Esophagus (tissue), 2 donors: ENCODE results near the gene ABTB2. TPM values are rescaled to one million over a fixed set of nuclear protein-coding genes. Genes with fewer than 3 reads are reported as not detected.

ENCODE experiments used
- H3K27ac ChIP-seq, 2 donors: one replicate each; pipeline ENCODE4 v1.5.1; 2013; ENCODE audit warnings: low read depth in 2 of 2, mild to moderate bottlenecking in 2 of 2, inconsistent platforms in 1 of 2, low read length in 1 of 2, moderate library complexity in 1 of 2
- H3K27me3 ChIP-seq, 2 donors: one replicate each; pipeline ENCODE4 v1.6.1; 2013; ENCODE audit warnings: low read length in 2 of 2, control low read depth in 1 of 2, mild to moderate bottlenecking in 1 of 2; ENCODE audit not compliant: insufficient read depth in 2 of 2, control insufficient read depth in 1 of 2
- H3K36me3 ChIP-seq, 2 donors: one replicate each; pipeline ENCODE4 v1.6.1; 2013; ENCODE audit warnings: low read length in 1 of 2; ENCODE audit not compliant: control insufficient read depth in 2 of 2, insufficient read depth in 2 of 2
- H3K4me1 ChIP-seq, 2 donors: one replicate each; pipeline ENCODE4 v1.6.1; 2013; ENCODE audit warnings: low read length in 1 of 2; ENCODE audit not compliant: control insufficient read depth in 2 of 2, insufficient read depth in 2 of 2
- H3K4me3 ChIP-seq, 2 donors: one replicate each; pipeline ENCODE4 v1.5.1; 2013; ENCODE audit warnings: low read length in 2 of 2, mild to moderate bottlenecking in 2 of 2, low read depth in 1 of 2, moderate library complexity in 1 of 2
- H3K9me3 ChIP-seq, 2 donors: one replicate each; pipeline ENCODE4 v1.6.1; 2013; ENCODE audit warnings: mild to moderate bottlenecking in 2 of 2, low read depth in 1 of 2, low read length in 1 of 2, moderate library complexity in 1 of 2; ENCODE audit not compliant: control insufficient read depth in 2 of 2, insufficient read depth in 1 of 2
- WGBS, 2 donors: extraction: QIAGEN DNeasy Blood & Tissue Kit; methylation state at CpG; one replicate each; pipeline ENCODE4 v1.1.7; 2013; 5-methylcytosine and 5-hydroxymethylcytosine counted together
- polyA plus RNA-seq, 2 donors: library from polyadenylated mRNA; stranded (reverse); fragments of 200-250 nt; gene quantifications; one replicate each; pipeline ENCODE4 v1.2.3, GENCODE V29; 2013
- donor health status: healthy with polysubstance abuse.
- donor health status: Bipolar disorder and iron deficiency.

Gene ABTB2
- polyA plus RNA-seq, 2 donors, result 3.2 to 4.3 TPM

DNA sequence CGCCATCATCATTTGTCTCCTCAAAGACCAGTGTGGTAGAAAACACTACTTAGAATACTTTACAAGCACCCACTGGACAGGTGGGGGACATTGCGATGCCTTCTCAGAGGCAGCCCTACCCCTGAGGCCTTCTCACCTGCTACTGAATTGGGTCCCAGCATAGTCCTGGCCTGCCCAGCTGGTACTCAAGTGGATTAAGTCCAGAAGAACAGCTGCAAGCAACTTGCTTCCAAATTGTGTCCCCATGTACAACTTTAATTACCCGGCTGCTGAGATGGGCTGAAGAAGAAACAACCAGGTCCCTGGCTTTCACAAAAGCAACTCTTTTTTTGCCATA lies 12.3 kb downstream of the ABTB2 start:
- no peak overlapping the region for H3K4me3 ChIP-seq
- no peaks in the 10 kb centered on the region for H3K36me3 ChIP-seq
- WGBS, 2 donors, result 92 to 93% methylated on average over 3 of the region's 3 CpGs
- H3K27ac ChIP-seq, result peak overlapping the region in 1 of 2 donors; percentile 23
- H3K9me3 ChIP-seq, result no peaks in the 10 kb centered on the region
- H3K4me1 ChIP-seq, result peaks cover 2% of the 10 kb centered on the region in 2 donors
- no peaks in the 10 kb centered on the region for H3K27me3 ChIP-seq

DNA sequence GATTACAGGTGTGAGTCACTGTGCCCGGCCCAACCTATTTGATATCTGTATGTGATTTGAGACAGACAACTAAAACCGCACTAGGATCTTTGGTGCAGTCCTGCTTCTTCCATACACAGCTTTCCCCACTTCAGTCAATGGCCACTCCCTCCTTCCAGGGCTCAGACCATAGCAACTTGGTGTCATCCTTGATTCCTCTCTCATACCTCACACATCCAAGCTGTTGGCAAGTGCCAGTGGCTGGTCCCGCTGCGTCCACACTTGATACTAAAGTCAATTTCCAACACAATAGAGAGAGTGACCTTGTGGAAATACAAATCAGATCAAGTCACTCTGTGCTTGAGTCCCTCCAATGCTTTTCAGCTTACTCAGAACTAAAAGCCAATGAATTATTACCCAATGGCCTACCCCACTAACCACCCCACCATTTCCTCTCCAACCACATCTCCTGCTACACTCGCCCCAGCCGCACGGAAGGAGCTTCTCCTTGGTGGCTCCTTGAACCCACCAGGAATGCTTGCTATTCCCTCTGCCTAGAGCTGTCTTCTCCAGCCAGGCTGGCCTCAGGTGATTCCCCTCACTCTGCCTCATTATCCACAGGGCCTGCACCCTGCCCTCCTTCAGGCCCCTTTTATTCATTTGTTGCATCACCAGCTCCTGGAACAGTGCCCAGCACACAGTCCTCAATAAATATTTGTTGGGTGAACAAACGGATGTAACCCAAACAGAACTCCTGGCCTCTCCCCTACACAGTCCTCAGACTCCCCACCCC lies 12.9 kb downstream of the ABTB2 start:
- 76 to 77% methylated on average over 8 of the region's 8 CpGs for WGBS, 2 donors
- no peaks in the 10 kb centered on the region for H3K9me3 ChIP-seq
- H3K27ac ChIP-seq, result peak overlapping the region in 1 of 2 donors; percentile 23
- H3K27me3 ChIP-seq, result no peaks in the 10 kb centered on the region
- no peaks in the 10 kb centered on the region for H3K36me3 ChIP-seq
- no peak overlapping the region for H3K4me3 ChIP-seq
- H3K4me1 ChIP-seq, result peaks cover 2% of the 10 kb centered on the region in 2 donors

DNA sequence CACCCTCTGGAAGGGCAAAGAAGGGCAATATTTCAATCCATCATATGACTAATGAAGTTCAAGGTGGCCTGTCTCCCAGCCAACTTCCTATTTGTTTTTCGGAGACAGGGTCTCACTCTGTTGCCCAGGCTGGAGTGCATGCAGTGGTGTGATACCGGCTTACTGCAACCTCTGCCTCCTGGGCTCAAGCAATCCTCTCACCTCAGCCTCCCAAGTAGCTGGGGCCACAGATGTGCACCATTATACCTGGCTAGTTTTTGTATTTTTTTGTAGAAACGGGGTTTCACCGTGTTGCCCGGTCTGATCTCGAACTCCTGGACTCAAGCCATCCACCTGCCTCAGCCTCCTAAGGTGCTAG lies 13.4 kb downstream of the ABTB2 start:
- Histone ChIP-seq H3K27me3 (no peaks in the 10 kb centered on the region), H3K4me3 (no peak overlapping the region), H3K27ac (no peak overlapping the region), H3K9me3 (no peaks in the 10 kb centered on the region), H3K4me1 (peaks cover 2 to 3% of the 10 kb centered on the region in 2 donors), H3K36me3 (no peaks in the 10 kb centered on the region)
- WGBS, 2 donors, result 69% methylated on average over 6 of the region's 6 CpGs

DNA sequence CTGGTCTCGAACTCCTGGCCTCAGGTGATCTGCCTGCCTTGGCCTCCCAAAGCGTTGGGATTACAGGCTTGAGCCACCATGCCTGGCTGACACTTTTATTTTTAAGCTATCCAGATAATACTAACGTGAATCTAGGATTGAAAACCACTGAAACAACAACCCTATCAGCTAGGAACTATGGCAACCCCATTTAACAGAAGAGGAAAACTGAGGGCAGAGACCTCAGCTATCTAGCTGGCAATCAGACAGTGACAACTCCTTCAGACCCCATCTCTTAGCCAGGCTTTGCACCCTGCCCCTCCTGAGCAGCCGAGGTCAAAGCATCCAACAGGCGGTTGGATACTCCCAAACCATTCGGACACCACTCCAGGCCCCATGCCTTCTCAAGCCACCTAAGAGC lies 14.1 kb downstream of the ABTB2 start:
- Histone ChIP-seq H3K9me3 (no peaks in the 10 kb centered on the region), H3K36me3 (no peaks in the 10 kb centered on the region), H3K4me1 (peaks cover 2 to 6% of the 10 kb centered on the region in 2 donors), H3K27me3 (no peaks in the 10 kb centered on the region), H3K4me3 (no peak overlapping the region), H3K27ac (no peak overlapping the region)
- 92 to 93% methylated on average over 6 of the region's 6 CpGs for WGBS, 2 donors

DNA sequence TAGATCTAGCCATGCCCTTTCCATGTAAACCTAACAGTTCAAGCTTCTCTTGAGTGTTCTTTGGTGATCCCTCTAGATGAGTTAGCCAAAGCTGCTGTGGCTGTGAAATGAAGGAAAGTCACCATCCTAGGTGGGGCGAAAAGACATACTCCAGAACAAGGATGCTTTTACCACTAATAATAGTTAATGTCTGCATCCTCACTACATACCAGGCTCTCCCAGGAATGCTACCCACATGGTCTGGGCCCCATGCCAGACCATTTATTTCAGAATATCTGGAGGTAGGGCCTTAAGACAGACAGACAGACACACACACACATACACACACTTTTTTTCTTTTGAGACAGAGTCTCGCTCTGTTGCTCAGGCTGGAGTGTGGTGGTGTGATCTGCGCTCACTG lies 14.7 kb downstream of the ABTB2 start:
- Histone ChIP-seq H3K36me3 (no peaks in the 10 kb centered on the region), H3K9me3 (no peaks in the 10 kb centered on the region), H3K27me3 (no peaks in the 10 kb centered on the region), H3K4me3 (no peak overlapping the region), H3K27ac (no peak overlapping the region), H3K4me1 (peaks cover 2 to 6% of the 10 kb centered on the region in 2 donors)
- WGBS, 2 donors, result 94 to 98% methylated on average over 3 of the region's 3 CpGs

DNA sequence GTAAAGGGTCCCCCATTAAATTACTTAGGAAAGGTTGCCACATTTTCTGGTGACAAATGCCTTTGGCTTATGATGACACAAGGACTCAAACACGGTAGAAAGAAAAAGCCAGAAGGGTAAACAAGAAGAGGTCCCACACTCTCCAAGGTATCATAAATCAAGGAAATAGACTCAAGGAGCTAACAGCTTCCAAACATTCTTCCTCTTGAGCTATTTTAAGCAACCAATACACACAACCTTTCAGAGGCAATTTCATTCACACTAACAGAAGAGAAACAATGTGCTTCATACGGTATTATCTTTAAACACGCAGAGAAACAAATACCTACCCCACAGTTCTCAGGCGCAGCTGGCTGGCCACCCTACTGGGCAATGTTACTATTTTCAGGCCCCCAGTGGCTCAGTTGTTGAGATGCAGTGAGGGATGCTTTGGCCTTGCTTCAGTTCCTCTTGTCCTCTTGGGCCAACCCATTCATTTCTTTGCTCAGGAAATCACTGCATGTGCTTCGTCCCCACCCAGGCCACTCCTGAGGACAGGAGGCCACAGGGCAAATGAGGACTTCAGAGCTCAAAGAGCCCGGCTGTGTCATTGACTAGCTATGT lies 15.8 kb downstream of the ABTB2 start:
- peak overlapping the region in 1 of 2 donors; percentile 5 for H3K27ac ChIP-seq
- no peaks in the 10 kb centered on the region for H3K9me3 ChIP-seq
- H3K4me3 ChIP-seq, result no peak overlapping the region
- H3K4me1 ChIP-seq, result peaks cover 2 to 6% of the 10 kb centered on the region in 2 donors
- no peaks in the 10 kb centered on the region for H3K36me3 ChIP-seq
- 57 to 61% methylated on average over 6 of the region's 6 CpGs for WGBS, 2 donors
- no peaks in the 10 kb centered on the region for H3K27me3 ChIP-seq

DNA sequence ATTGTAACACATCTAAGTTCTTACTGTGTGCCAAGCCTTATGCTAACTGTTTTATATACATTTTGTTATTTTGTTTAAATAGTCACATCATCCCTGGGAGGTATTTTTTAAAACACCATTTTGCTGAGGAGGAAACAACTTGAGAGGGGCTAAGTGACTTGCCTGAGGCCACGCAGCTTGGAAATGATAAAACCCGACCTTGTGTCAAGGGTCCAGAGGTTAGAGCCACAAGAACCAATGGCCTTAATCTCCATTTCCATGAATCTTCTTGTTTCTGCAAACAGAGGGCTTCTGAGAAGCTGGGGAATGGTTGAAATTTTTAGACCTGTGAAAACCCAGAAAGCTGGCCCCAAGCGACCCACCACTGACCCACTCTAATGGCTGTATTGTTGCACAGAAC lies 16.7 kb downstream of the ABTB2 start:
- Histone ChIP-seq H3K36me3 (no peaks in the 10 kb centered on the region), H3K4me3 (no peak overlapping the region), H3K9me3 (no peaks in the 10 kb centered on the region), H3K27me3 (no peaks in the 10 kb centered on the region), H3K4me1 (peaks cover under 1 to 6% of the 10 kb centered on the region in 2 donors), H3K27ac (no peak overlapping the region)
- 84 to 89% methylated on average over 3 of the region's 3 CpGs for WGBS, 2 donors

DNA sequence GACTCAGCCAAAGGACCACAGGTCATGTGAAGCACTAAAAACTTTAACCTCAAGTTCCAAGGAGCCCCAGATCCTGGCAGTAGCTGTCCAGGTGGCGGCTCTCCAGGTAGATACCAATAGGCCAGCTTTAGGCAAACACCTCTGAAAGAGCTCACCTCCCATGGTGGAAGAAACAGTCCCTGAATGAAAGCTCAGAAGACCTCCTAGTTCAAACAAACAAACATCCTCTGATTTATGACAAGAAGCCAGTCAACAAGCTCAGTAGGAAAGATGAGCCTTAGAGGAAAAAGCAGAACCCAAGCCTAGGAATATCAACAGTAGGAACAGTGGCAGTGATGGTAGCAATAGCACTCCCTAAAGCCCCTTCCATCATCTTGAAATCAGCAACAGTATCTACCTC lies 17.2 kb downstream of the ABTB2 start:
- 91 to 95% methylated on average over 1 of the region's 1 CpG for WGBS, 2 donors
- no peaks in the 10 kb centered on the region for H3K27me3 ChIP-seq
- H3K9me3 ChIP-seq, result no peaks in the 10 kb centered on the region
- H3K36me3 ChIP-seq, result no peaks in the 10 kb centered on the region
- H3K4me1 ChIP-seq, result peaks cover 0 to 6% of the 10 kb centered on the region in 2 donors
- no peak overlapping the region for H3K4me3 ChIP-seq
- no peak overlapping the region for H3K27ac ChIP-seq

DNA sequence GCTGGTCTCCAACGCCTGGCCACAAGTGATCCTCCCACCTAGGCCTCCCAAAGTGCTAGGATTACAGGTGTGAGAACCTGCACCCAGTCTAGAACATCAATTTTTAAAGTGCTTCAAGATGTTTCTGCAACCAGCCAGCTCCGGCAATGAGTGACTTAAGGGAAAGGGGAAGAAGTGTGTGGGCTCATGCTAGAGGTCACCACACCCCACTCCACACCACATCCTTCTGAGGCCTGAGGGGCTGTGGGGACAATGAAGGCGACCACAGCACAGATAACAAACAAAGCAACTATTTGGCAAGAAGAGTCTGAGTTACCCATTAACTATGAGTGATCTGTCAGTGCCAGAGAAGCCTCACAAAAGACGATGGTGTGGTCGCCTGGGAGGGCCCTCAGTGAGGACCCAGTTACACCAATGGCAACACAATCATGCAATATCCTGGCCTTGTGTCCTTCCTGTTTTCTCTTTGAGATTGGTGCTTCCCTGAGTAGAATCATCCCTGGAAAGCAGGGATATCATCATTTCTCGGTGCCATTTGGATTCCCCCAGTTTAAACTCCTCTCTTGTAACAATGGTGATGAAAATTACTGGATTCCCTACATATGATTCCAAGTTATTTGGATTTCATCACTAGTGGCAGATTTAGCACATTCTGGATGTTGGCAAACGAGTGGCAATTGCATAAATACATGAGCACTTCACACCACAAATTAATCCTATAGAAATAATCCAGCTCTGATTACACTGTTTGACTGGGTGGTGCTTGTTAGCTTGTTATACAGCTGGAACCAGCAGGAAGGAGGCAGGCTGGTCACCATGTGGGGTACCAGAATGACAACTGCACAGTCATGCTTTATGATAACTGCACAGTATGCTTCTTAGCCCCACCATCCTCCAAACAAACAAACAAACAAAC lies 18.4 kb downstream of the ABTB2 start:
- 71 to 81% methylated on average over 7 of the region's 7 CpGs for WGBS, 2 donors
- H3K27ac ChIP-seq, result no peak overlapping the region
- H3K36me3 ChIP-seq, result no peaks in the 10 kb centered on the region
- no peak overlapping the region for H3K4me3 ChIP-seq
- H3K27me3 ChIP-seq, result no peaks in the 10 kb centered on the region
- no peaks in the 10 kb centered on the region for H3K9me3 ChIP-seq
- peaks cover 0 to 3% of the 10 kb centered on the region in 2 donors for H3K4me1 ChIP-seq
